MM.1S (cell line): ENCODE data around the gene LMBR1.

Experiments used
- CTCF ChIP-seq: fragments of 300-600 bp; sonication (generic); IDR thresholded peaks from 2 replicates; pipeline ENCODE4 v1.5.1; 2016; ENCODE audit warnings: antibody characterized with exemption, low read length, mixed read lengths
- EZH2 ChIP-seq: fragments of 300-600 bp; sonication (generic); optimal IDR thresholded peaks from 2 replicates; pipeline ENCODE3; 2017; ENCODE audit warnings: low read depth, mild to moderate bottlenecking, antibody characterized with exemption, low read length, mixed read lengths

- TF ChIP-seq CTCF (no peak), EZH2 (no peak)
Measured at GRCh38 chr7:156703209-156703608, 189.8 kb downstream of the LMBR1 start.
